ENCODE data around the gene RUNX1. TPM values are rescaled to one million over a fixed set of nuclear protein-coding genes. Genes with fewer than 3 reads are reported as not detected.

Gene RUNX1
- total RNA-seq, 1 experiment from 2014 or later: 55.2 TPM

DNA sequence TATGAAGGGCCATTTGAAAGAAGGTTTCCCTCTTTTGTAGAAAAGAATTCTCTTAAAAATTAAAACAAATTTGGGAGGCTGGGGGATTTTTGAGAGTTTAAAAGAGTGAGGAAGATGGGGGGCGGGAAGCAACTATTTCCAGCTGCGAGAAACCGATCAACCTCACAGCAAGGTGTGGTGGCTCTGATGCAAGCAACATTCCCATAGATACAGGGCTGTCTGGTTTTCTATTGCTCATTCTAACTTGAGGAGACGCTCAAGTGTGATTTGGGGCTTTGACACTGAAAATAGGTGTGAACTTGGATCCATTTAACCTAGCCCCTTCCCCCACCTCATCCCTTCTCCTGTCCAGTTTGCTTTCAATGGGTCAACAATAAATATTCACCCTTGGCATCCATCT lies 7.2 kb downstream of the RUNX1 start:
- peaks cover 40% of the 10 kb centered on the region for H3K36me3 ChIP-seq (ENCODE audit: low read depth, low read length)
- TF ChIP-seq, protein P1, sequence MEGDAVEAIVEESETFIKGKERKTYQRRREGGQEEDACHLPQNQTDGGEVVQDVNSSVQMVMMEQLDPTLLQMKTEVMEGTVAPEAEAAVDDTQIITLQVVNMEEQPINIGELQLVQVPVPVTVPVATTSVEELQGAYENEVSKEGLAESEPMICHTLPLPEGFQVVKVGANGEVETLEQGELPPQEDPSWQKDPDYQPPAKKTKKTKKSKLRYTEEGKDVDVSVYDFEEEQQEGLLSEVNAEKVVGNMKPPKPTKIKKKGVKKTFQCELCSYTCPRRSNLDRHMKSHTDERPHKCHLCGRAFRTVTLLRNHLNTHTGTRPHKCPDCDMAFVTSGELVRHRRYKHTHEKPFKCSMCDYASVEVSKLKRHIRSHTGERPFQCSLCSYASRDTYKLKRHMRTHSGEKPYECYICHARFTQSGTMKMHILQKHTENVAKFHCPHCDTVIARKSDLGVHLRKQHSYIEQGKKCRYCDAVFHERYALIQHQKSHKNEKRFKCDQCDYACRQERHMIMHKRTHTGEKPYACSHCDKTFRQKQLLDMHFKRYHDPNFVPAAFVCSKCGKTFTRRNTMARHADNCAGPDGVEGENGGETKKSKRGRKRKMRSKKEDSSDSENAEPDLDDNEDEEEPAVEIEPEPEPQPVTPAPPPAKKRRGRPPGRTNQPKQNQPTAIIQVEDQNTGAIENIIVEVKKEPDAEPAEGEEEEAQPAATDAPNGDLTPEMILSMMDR (conservative IDR thresholded peaks at IDR 0.05; ENCODE audit: low read depth, low read length): no peak
- TF ChIP-seq EZH2 (IDR thresholded peaks at IDR 0.05; ENCODE audit: low read length, unreplicated experiment) (no peak), EZH2phosphoT487 (IDR thresholded peaks at IDR 0.05; ENCODE audit: borderline replicate concordance, low read length) (no peak)
- intact Hi-C loops (cut with micrococcal nuclease): no loop called here
- H2AFZ ChIP-seq (ENCODE audit: low read length): no peak overlapping the region
- peaks cover 20% of the 10 kb centered on the region for H3K4me1 ChIP-seq (ENCODE audit: insufficient read depth, low read length)
- no peak overlapping the region for H3K9ac ChIP-seq (ENCODE audit: low read length)
- H3K9me3 ChIP-seq (ENCODE audit: low read length): no peaks in the 10 kb centered on the region
- no peaks in the 10 kb centered on the region for H4K20me1 ChIP-seq (ENCODE audit: low read length)
- peaks cover 98% of the 10 kb centered on the region for H3K79me2 ChIP-seq (ENCODE audit: low read length)
- BruUV-seq (replicated peaks): no TSS peak
- no peaks in the 10 kb centered on the region for H3K27me3 ChIP-seq (ENCODE audit: low read length)
- no peaks in the 10 kb centered on the region for H3K9me2 ChIP-seq (replicated peaks; ENCODE audit: low read length)
- ChIA-PET CTCF (no interaction called here), POLR2A (ENCODE audit: unreplicated experiment) (no interaction called here)
- DNase-seq: no peak
- H3K27ac ChIP-seq (ENCODE audit: low read length): no peak overlapping the region
- no peak overlapping the region for H3K4me2 ChIP-seq (ENCODE audit: low read length)
- no peak overlapping the region for H3K4me3 ChIP-seq (ENCODE audit: low read length)
- H3F3A ChIP-seq (ENCODE audit: low read length, unreplicated experiment): peaks cover 2% of the 10 kb centered on the region
- ATAC-seq: no peak

DNA sequence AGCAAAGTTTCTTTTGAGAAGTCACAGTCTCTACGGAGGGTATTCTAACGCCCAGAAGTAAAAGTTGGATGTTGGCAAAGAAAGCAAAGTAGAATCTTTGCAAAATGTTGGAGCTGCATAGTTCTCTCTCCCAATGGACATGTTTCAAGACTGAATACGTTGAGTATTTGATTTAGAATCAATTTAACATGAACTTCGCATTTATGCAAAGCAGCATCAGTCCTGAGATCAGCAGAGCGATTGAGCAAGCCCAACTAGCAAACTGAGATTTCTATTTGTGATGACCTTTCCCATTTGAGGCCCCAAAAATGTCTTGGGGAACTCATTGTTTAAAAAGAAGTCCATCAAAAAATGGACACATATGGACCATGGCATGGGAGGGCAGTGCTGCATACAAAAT lies 8.0 kb downstream of the RUNX1 start:
- ATAC-seq: no peak
- peaks cover 12% of the 10 kb centered on the region for H3K4me1 ChIP-seq (ENCODE audit: insufficient read depth, low read length)
- H3K27ac ChIP-seq (ENCODE audit: low read length): no peak overlapping the region
- intact Hi-C loops (cut with micrococcal nuclease): no loop called here
- no peak for DNase-seq
- POLR2A ChIA-PET (ENCODE audit: unreplicated experiment): interaction anchor here (0.7 kb wide), 1 partner anchor 10 kb away, joined by 3 read pairs; no protein-coding TSS in a partner anchor
- no TSS peak for BruUV-seq (replicated peaks)
- H3K9me3 ChIP-seq (ENCODE audit: low read length): no peaks in the 10 kb centered on the region
- peaks cover 98% of the 10 kb centered on the region for H3K79me2 ChIP-seq (ENCODE audit: low read length)
- CTCF ChIA-PET: no interaction called here
- H4K20me1 ChIP-seq (ENCODE audit: low read length): no peaks in the 10 kb centered on the region
- H3K36me3 ChIP-seq (ENCODE audit: low read depth, low read length): peaks cover 45% of the 10 kb centered on the region
- no peaks in the 10 kb centered on the region for H3F3A ChIP-seq (ENCODE audit: low read length, unreplicated experiment)
- H2AFZ ChIP-seq (ENCODE audit: low read length): no peak overlapping the region
- no peaks in the 10 kb centered on the region for H3K9me2 ChIP-seq (replicated peaks; ENCODE audit: low read length)
- TF ChIP-seq EZH2phosphoT487 (IDR thresholded peaks at IDR 0.05; ENCODE audit: borderline replicate concordance, low read length) (no peak), EZH2 (IDR thresholded peaks at IDR 0.05; ENCODE audit: low read length, unreplicated experiment) (no peak)
- TF ChIP-seq, protein P1 (conservative IDR thresholded peaks at IDR 0.05; ENCODE audit: low read depth, low read length): no peak
- H3K4me2 ChIP-seq (ENCODE audit: low read length): no peak overlapping the region
- no peak overlapping the region for H3K9ac ChIP-seq (ENCODE audit: low read length)
- no peak overlapping the region for H3K4me3 ChIP-seq (ENCODE audit: low read length)
- no peaks in the 10 kb centered on the region for H3K27me3 ChIP-seq (ENCODE audit: low read length)

- Histone ChIP-seq H3K9me3 (ENCODE audit: low read length) (no peaks in the 10 kb centered on the region), H3K36me3 (ENCODE audit: low read depth, low read length) (peaks cover 31% of the 10 kb centered on the region), H3K4me1 (ENCODE audit: insufficient read depth, low read length) (peaks cover 7% of the 10 kb centered on the region; the same call in 1 of the 2 replicates), H3K9me2 (replicated peaks; ENCODE audit: low read length) (no peaks in the 10 kb centered on the region), H3K27ac (ENCODE audit: low read length) (no peak overlapping the region), H3K79me2 (ENCODE audit: low read length) (peaks cover 98% of the 10 kb centered on the region), H3K9ac (ENCODE audit: low read length) (no peak overlapping the region), H3K4me3 (ENCODE audit: low read length) (no peak overlapping the region), H3F3A (ENCODE audit: low read length, unreplicated experiment) (no peaks in the 10 kb centered on the region), H3K4me2 (ENCODE audit: low read length) (no peak overlapping the region), H4K20me1 (ENCODE audit: low read length) (no peaks in the 10 kb centered on the region), H3K27me3 (ENCODE audit: low read length) (no peaks in the 10 kb centered on the region), H2AFZ (ENCODE audit: low read length) (no peak overlapping the region)
- ATAC-seq: peak; percentile 50
- TF ChIP-seq EZH2 (IDR thresholded peaks at IDR 0.05; ENCODE audit: low read length, unreplicated experiment): no peak
- no peak for TF ChIP-seq EZH2phosphoT487 (IDR thresholded peaks at IDR 0.05; ENCODE audit: borderline replicate concordance, low read length)
- TF ChIP-seq, protein P1 (conservative IDR thresholded peaks at IDR 0.05; ENCODE audit: low read depth, low read length): no peak
- BruUV-seq (replicated peaks): no TSS peak
- intact Hi-C loops (cut with micrococcal nuclease): no loop called here
- ChIA-PET POLR2A (ENCODE audit: unreplicated experiment) (no interaction called here), CTCF (no interaction called here)
- peak; percentile 36 for DNase-seq
Measured at GRCh38 chr21:35039595-35040289, 9.4 kb downstream of the RUNX1 start.
